Measurements from ENCODE around the gene CALU. TPM values are rescaled to one million over a fixed set of nuclear protein-coding genes. Genes with fewer than 3 reads are reported as not detected.

The CALU gene
- total RNA-seq, 4 donors from 2014 or later = 188 to 269 (median 199) TPM

DNA sequence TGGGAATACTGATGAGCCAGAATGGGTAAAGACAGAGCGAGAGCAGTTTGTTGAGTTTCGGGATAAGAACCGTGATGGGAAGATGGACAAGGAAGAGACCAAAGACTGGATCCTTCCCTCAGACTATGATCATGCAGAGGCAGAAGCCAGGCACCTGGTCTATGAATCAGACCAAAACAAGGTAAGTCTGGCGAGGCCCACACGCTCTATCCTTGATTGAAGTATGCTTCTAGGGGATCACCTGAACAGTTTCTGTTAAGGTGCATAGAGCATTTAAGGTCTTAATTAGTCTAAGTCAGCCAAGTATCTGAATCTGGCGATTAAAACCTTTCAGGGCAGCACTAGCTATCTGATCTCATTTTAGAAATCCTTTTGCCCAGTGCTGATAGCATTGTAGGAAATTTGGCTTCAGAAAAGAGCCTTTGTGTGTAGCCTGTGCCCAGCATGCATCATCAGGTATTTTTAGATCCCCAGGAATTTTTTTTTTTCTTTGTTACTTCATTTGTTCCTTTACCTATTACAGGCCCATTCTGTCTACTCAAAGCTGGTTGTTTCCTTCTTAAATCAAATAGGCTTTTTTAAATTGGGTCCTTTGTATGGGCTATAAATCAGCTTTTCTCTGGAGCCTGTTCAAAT lies 28.4 kb downstream of the CALU start:
- H3K9me3 ChIP-seq = no peaks in the 10 kb centered on the region
- H3K4me1 ChIP-seq = peaks cover 10 to 30% (median 26%) of the 10 kb centered on the region in 4 donors
- 92% methylated on average over 6 of the region's 6 CpGs for WGBS
- peak in 1 of 2 donors; percentile 7 for TF ChIP-seq POLR2AphosphoS5 (IDR thresholded peaks at IDR 0.05)
- TF ChIP-seq, protein P1, sequence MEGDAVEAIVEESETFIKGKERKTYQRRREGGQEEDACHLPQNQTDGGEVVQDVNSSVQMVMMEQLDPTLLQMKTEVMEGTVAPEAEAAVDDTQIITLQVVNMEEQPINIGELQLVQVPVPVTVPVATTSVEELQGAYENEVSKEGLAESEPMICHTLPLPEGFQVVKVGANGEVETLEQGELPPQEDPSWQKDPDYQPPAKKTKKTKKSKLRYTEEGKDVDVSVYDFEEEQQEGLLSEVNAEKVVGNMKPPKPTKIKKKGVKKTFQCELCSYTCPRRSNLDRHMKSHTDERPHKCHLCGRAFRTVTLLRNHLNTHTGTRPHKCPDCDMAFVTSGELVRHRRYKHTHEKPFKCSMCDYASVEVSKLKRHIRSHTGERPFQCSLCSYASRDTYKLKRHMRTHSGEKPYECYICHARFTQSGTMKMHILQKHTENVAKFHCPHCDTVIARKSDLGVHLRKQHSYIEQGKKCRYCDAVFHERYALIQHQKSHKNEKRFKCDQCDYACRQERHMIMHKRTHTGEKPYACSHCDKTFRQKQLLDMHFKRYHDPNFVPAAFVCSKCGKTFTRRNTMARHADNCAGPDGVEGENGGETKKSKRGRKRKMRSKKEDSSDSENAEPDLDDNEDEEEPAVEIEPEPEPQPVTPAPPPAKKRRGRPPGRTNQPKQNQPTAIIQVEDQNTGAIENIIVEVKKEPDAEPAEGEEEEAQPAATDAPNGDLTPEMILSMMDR (IDR thresholded peaks at IDR 0.05) = no peak
- H3K4me3 ChIP-seq = no peak overlapping the region
- no peaks in the 10 kb centered on the region for H3K27me3 ChIP-seq
- H3K36me3 ChIP-seq = peaks cover 23 to 90% (median 61%) of the 10 kb centered on the region in 4 donors
- H3K27ac ChIP-seq (replicated peaks in 1 of 4) = peak overlapping the region; percentile 54 to 68 (median 58)
- DNase-seq (ENCODE audit: extremely low spot score) = no peak
- intact Hi-C loops (cut with DNase I) = no loop called here

DNA sequence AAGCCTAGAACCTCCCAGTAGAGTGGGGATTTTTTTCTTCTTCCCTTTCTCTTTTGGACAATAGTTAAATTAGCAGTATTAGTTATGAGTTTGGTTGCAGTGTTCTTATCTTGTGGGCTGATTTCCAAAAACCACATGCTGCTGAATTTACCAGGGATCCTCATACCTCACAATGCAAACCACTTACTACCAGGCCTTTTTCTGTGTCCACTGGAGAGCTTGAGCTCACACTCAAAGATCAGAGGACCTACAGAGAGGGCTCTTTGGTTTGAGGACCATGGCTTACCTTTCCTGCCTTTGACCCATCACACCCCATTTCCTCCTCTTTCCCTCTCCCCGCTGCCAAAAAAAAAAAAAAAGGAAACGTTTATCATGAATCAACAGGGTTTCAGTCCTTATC lies 31.1 kb downstream of the CALU start:
- Histone ChIP-seq H3K9me3 (no peaks in the 10 kb centered on the region), H3K27me3 (no peaks in the 10 kb centered on the region), H3K4me3 (no peak overlapping the region), H3K27ac (replicated peaks in 1 of 4) (no peak overlapping the region), H3K4me1 (peaks cover 10 to 14% (median 11%) of the 10 kb centered on the region in 4 donors), H3K36me3 (peaks cover 23 to 79% (median 52%) of the 10 kb centered on the region in 4 donors)
- WGBS = 66% methylated on average over 2 of the region's 2 CpGs
- no peak for DNase-seq (ENCODE audit: extremely low spot score)
- intact Hi-C loops (cut with DNase I) = no loop called here
- TF ChIP-seq EP300 (IDR thresholded peaks at IDR 0.05) (no peak), POLR2A (IDR thresholded peaks at IDR 0.05; ENCODE audit: low read depth) (no peak), POLR2AphosphoS5 (IDR thresholded peaks at IDR 0.05) (no peak)
- TF ChIP-seq, protein P1 (IDR thresholded peaks at IDR 0.05) = no peak

DNA sequence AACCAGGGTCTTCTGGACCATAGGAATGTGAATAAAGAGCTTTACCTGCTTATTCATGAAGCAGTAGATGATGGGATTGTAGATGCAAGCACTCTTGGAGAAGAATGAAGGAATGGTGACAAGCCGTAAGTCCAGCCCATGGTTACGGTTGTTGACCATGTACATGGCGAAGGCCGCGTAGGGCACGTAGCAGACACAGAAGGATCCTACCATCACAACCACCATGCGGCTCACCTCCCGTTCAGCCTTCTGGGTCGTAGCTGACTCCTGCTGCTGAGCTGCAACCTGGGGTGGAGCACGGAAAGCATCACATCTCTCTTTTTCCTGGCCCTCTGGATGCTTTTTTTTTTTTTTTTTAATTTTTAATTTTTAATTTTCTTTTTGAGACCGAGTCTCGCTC lies 34.4 kb downstream of the CALU start:
- 98% methylated on average over 12 of the region's 12 CpGs for WGBS
- TF ChIP-seq POLR2AphosphoS5 (IDR thresholded peaks at IDR 0.05) = no peak
- TF ChIP-seq POLR2A (IDR thresholded peaks at IDR 0.05; ENCODE audit: low read depth) = no peak
- TF ChIP-seq, protein P1 (IDR thresholded peaks at IDR 0.05) = no peak
- Histone ChIP-seq H3K27ac (replicated peaks in 1 of 4) (no peak overlapping the region), H3K4me1 (no peaks in the 10 kb centered on the region), H3K4me3 (no peak overlapping the region), H3K9me3 (peaks cover 0 to 9% (median 6%) of the 10 kb centered on the region in 4 donors), H3K27me3 (no peaks in the 10 kb centered on the region), H3K36me3 (peaks cover 21 to 53% (median 32%) of the 10 kb centered on the region in 4 donors)
- intact Hi-C loops (cut with DNase I) = no loop called here
- DNase-seq (ENCODE audit: extremely low spot score) = no peak

DNA sequence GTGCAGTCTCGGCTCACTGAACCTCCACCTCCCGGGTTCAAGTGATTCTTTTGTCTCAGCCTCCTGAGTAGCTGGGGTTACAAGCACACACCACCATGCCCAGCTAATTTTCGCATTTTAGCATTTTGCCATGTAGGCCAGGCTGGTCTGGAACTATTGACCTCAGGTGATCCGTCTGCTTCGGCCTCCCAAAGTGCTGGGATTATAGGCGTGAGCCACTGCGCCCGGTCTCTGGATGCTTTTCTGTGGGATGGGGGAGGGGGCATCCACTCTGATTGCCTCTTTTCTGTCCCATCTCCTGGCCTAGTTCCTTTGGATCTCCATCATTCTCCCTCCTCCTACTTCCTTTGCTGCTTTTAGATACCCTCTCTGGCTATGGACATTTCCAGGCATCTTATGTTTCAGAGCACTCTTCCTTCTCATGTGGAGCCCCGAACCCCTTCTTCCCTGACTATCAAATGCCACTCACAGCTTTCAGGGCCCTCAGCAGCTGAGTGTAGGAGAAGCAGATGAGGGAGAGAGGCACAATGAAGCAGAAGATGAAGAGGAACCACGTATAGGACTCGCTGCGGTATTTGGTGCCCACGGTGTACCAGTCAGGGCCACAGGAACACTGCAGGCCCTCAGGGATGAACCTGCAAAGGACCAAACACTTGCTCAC lies 35.0 kb downstream of the CALU start:
- peaks cover 0 to 9% (median 6%) of the 10 kb centered on the region in 4 donors for H3K9me3 ChIP-seq
- WGBS = 93% methylated on average over 13 of the region's 13 CpGs
- H3K4me3 ChIP-seq = no peak overlapping the region
- no peaks in the 10 kb centered on the region for H3K4me1 ChIP-seq
- H3K27ac ChIP-seq (replicated peaks in 1 of 4) = no peak overlapping the region
- intact Hi-C loops (cut with DNase I) = no loop called here
- no peak for DNase-seq (ENCODE audit: extremely low spot score)
- H3K36me3 ChIP-seq = peaks cover 15 to 48% (median 28%) of the 10 kb centered on the region in 4 donors
- TF ChIP-seq EP300 (IDR thresholded peaks at IDR 0.05) = no peak
- TF ChIP-seq POLR2AphosphoS5 (IDR thresholded peaks at IDR 0.05) = no peak
- no peak for TF ChIP-seq POLR2A (IDR thresholded peaks at IDR 0.05; ENCODE audit: low read depth)
- TF ChIP-seq, protein P1 (IDR thresholded peaks at IDR 0.05) = no peak
- no peaks in the 10 kb centered on the region for H3K27me3 ChIP-seq
